Hematopoietic multipotent progenitor cell treated with erythropoietin and hydrocortisone succinate and interleukin-3 and kit ligand, for 17 days (in vitro differentiated cells): ENCODE measurements around the gene NFATC1.

Experiments used
- DNase-seq: peaks from one replicate; pipeline ENCODE4 v3.0.0-alpha.2; 2015; ENCODE audit warnings: low spot score

Gene NFATC1

DNA sequence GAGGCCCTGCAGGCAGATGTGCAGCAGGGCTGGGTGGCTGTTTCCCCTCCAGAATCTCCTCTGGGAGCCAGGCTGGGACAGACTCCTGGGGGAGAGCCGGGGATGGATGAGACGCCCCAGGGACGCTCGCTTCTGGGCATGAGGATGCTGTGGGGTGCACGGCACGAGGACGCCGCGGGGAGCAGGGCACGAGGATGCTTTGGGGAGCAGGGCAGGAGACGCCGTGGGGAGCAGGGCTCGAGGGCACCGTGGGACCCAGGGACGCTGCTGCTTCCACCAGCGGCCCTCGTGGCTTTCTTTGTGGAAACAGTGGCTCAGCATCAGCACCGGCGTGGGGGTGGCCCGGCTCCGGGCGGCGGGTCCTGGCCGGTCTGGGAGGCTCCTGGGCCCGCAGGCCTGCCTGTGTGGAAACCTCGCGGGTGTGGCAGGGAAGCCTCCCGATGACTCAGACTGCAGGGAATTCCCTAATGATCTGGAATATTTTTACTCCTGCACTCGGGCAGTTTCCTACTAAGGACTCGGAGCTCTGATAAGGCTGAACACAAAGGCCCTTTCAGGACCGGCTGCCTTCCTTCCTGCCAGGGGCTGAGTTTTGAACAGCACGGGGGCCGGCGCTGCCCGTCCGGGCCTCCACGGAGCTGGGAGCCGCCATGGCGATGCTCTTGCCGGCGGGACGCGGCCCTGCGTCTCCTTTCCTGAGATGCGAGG lies 62.6 kb downstream of the NFATC1 start:
- no peak for DNase-seq

DNA sequence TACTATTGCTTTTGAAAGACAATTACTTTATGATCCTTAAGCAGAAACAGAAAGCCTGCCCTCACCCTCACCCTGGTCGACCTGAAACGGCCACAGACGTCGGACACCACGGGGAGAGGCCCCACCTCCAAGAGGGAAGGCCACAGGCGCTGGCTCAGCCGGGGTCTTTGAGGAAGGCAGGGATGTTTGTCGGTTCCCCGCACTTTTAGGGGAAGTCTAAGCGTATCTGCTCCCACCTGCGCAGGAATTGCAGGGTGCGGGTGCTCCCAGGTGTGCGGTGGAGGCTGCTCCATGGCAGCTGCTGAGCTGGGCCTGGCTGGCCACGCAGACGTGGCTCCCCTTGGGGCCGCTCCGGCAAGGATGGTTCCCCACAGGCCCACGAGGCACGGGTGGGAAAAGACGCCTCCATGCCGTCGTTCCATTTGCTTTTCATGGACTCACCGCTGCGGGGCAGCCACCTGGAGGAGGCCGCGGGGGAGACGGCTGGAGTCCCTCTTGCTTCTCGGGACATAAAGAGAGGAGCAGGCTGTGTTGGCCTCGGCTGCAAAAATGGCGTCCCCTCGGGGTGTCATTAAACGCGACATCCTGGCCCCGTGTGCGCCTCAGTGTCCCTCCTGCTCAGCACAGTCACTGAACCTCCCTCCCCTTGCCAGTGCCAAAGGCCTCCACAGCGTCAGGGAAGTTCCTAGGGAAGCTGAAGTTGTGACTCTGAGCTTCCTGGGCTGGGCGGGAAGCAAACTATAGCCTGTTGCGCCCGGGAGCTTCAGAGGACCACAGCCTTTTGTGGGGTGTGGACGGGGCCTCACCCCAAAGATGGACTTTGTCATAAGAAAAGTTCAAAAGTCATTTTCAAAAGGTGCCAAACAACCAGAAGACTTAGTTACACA lies 63.4 kb downstream of the NFATC1 start:
- no peak for DNase-seq

GRCh38 chr18:79459946-79460480 lies 64.3 kb downstream of the NFATC1 start:
- DNase-seq: no peak

DNA sequence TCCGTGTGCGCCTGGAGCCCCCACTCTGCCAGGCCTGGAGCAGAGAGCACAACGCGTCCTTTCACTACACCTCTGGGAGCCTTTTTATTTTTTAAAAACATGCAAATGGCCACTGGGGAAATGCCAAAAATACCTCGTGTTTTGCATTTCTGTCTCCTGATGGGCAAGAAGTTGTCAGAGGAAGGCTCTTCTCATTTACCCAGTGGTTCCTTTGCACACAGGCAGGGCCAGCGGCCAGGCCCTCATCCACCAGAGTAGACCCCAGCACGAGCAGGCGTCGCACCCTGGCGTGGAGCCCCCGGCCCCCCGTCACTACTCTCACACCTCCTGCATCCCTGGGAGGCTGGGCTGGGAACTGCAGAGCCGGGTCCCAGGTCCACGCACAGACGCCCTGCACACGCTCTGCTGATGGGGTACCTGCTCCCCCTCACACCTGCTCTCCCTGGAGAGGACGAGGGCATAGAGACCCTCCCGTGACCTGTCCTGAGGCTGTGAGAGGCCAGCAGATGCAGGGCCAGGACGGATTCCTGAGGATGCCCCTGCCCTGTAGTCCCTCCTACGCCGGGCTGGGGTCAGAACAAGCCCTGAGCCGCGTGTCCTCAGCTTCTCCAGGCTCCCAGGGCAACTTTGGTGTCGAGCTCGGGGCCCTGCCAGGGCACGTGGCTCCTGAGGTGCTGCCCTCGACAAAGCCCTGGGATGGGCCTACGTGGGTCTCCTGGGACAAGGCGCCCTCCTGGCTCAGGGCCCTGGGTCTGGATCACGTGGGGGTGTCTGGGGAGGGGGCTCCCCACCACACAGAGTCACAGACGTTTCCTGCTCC lies 65.0 kb downstream of the NFATC1 start:
- DNase-seq: no peak

GRCh38 chr18:79461627-79462026 lies 65.9 kb downstream of the NFATC1 start:
- no peak for DNase-seq

DNA sequence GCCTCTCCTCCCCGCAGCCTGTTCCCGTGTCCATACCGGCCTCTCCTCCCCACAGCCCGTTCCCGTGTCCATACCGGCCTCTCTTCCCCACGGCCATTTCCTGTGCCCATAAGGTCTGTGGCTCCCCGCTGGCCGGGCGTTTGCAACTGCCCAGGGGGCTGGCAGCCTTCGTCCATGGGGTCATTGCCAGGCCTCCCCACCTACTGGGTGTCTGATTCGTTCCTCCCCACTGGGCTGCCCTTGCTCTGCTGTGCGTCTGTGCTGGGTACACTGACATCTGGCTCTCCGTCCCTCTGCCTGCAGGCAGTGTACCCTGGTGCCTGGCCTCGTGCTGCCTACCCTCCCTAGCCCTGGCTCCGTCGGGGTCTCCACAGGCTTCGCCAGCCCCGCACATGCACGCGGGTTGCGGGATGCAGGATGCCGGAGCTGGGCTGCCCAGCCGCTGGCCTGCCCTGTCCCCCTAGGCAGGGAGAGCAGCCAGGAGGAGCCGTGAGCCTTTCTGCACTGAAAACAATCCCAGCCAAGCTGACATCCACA lies 67.8 kb downstream of the NFATC1 start:
- no peak for DNase-seq

DNA sequence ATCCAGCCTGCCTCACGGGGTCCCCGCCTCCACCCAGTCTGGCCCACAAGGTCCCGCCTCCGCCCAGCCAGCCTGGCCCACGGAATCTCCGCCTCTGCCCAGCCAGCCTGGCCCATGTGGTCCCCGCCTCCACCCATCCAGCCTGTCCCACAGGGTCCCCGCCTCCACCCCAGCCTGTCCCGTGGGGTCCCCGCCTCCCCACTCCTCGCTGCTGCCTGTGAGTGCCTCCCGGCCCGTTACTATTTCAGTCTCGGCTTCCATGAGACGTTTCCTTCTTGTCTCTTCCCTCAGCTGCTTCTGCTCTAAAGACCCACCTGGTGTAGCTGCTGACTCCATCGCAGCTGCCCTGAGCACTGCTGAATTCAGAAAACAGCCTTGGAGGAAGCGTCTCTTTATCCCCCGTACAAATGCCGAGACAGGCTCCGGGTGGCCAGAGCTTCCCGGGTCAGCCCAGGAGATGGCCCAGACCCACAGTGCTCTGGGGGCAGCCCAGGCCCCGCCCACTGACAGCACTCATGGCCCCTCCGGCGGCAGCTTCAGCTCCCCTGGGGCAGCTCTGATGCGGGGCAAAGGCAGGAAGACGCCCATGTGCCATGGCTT lies 69.8 kb downstream of the NFATC1 start:
- DNase-seq: no peak

DNA sequence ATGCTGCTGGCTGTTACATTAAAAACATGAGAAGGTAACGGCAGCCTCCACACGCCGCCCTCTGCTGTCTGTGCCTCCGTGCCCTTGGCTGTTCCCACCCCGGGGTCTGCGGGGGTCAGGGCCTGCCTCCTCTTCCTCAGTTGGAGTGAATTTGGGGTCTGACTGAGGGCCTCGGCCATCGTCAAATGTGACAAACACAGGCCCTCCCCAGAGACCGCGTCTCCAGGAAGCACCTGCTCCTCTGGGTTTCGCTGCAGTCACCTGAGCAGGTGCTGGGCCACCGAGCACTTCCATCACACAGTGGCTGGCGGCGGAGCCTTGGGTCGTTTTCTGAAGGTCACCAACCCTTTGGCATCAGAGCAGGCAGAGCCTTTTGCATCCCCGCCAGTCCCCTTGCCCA lies 70.9 kb downstream of the NFATC1 start:
- no peak for DNase-seq

- DNase-seq: no peak
These were observed 71.4 kb downstream of the NFATC1 start for GRCh38 chr18:79467126-79467525.

DNA sequence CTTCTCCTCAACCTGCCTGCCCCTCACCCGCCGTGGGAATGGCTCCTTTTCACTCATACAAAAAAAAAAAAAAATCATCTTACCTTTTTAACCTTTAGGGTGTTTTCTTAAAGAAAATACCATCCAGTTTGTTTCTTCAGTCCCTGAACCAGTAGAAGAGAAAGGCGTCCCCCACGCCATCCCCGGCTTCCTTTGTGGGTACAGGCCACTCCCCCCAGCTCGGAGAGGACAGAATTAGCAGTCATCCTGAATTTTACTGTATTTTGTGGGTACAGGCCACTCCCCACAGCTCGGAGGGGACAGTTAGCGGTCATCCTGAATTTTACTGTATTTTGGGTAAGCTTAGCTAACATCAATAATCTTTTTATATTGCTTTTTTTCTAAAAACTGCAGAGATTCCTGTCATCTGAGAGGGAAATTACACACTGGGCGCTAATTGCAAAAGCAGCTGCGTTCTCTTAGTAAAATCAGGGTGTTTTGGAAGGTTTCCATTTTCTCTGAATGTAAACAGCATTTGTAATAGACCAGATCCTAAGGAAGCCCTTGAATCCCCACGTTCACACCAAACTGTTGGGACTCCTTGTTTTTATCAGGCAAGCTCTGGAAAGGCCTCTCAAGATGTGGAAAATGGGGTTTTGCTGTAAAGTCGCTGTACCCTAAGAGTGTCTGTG lies 72.5 kb downstream of the NFATC1 start:
- DNase-seq: no peak

DNA sequence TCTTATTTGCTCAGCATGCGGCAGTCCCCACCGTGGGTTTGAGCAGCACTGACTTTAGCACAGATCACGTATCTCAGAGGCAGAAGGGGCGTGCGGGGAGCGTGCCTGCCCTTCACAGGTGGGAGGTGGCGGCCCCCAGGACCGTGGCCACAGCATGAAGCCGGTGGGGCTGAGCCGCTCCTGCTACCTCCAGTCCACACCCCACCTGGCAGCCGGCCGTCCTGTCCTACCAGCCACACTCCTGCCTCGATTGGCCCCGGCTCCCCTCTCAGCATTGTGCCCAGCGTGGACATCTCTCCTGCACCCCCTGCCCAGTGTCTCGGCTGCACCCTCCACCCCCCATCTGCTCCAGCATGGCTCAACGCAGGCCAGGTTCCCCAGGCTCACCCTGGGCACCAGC lies 73.6 kb downstream of the NFATC1 start:
- DNase-seq: no peak

DNA sequence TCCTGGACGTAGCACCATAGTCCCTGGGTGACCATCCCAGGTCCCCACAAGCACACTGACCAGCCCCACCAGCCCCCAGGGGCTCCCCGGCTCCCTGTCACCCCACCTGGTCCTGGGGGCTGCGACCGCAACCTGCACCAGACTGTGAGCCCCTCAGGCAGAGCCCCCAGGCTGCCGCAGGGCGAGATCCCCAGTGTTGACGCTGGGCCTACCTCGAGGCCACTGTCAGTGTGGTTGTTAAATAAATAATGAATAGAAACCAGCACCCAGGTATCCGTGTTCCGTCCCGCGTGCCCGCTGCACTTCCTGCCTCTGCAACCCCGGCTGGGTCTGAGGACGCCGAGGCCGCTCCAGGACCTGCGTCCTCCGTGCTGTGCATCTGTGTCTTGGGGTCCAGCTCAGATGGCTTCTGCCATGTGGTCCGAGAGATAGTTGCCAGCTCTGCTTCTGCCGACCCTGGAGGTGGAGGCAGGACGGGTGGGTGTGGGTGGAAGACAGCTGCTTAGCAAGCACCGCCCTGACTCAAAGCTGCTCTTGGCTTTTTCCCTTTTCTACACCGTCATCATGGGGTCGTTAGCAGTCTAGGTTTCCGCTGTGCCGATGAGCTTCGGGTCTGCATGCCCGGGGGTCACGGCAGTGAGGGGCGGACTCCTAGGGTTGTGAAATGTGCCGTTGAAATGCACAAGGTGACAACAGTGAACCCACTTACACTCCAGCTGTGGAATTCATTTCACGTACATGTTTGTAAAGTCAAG lies 74.2 kb downstream of the NFATC1 start:
- DNase-seq: no peak

- DNase-seq: no peak
These were observed 74.8 kb downstream of the NFATC1 start for GRCh38 chr18:79470547-79470946.

- no peak for DNase-seq
These were observed 75.3 kb downstream of the NFATC1 start for GRCh38 chr18:79471046-79471445.

GRCh38 chr18:79471597-79471996 lies 75.9 kb downstream of the NFATC1 start:
- no peak for DNase-seq

GRCh38 chr18:79472176-79472575 lies 76.4 kb downstream of the NFATC1 start:
- no peak for DNase-seq

- no peak for DNase-seq
These were observed 77.2 kb downstream of the NFATC1 start for GRCh38 chr18:79472946-79473345.

- DNase-seq: no peak
These were observed 80.5 kb downstream of the NFATC1 start for GRCh38 chr18:79476031-79476917.

DNA sequence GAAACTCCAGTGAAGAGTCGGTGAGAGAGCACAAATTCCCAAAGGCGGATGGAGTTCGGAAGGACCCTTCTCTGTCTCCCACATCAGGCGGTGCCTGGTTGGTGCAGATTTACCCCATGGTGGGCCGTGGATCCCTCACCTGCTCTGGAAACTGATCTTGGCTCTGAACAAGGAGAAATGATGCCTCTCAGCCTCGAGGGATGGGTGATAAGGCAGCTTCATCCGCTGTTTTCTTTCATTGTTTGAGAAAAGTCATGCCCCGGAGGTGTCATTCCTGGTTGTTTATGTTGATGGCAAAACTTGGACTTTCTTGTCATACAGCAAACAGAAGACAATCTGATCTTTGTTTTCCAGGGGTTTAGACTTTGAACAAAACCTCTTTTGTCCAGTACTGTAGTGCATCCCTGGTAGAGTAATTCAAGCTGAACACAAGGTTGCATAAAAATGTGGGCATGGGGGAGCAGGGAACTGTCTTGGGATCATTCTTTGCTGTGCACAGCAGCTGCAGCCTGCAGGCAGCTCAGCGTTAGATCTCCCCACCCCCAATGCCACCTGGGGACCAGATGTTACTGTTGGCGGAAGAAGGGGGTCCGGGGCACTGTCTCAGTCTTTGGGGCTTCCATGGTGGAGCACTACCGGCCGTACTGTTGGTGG lies 81.3 kb downstream of the NFATC1 start:
- no peak for DNase-seq
